Occipital lobe (tissue), 3 donors: ENCODE measurements around the gene RNF2. TPM values are rescaled to one million over a fixed set of nuclear protein-coding genes. Genes with fewer than 3 reads are reported as not detected.

ENCODE experiments used
- DNase-seq: peaks from one replicate; lab custom pipeline; 2025; lab: John Stamatoyannopoulos, UW
- small RNA-seq: library from RNA; depleted of rRNA; stranded (forward); fragments of <200 nt; gene quantifications from one replicate; pipeline ENCODE3, GENCODE V24; 2014
- total RNA-seq: library from RNA; depleted of rRNA; stranded (reverse); fragments of >200 nt; gene quantifications from one replicate; pipeline ENCODE4 v1.2.3, GENCODE V29; 2014

The RNF2 gene
- total RNA-seq, 1 donor from 2014 or later: 143 TPM

DNA sequence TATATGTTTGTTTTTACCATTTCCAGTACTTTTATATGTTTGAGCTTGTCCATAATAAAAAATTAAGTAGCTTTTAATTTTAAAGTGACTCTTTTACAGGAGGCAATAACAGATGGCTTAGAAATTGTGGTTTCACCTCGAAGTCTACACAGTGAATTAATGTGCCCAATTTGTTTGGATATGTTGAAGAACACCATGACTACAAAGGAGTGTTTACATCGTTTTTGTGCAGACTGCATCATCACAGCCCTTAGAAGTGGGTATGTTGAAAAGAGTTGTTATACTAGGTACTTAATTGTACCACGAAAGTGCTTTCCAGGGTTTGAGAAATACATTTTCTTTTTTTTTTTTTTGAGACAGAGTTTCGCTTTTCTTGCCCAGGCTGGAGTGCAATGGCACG lies 46.1 kb downstream of the RNF2 start:
- no peak for DNase-seq

GRCh38 chr1:185094761-185095160 lies 49.4 kb downstream of the RNF2 start:
- DNase-seq: no peak

- DNase-seq: no peak
Measured at GRCh38 chr1:185096531-185096930, 51.2 kb downstream of the RNF2 start.

DNA sequence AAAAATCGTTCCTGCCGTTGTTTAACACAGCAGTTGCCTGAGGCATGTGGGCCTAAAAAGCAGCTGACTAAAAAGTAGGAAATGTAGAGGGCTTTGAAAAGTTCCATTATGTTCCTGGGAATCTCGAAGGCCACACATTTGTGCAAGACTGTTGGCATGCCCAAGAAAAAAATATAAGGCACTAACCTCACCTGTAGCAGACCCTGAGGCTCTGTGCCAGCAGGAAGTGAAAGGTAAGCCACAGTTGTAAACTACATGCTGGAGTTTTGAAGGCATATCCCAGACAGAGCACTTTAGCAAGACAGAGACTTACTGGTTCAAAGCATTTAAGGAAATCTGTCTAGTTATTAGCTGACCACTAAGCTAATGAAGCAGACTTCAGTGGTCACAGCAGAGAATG lies 58.7 kb downstream of the RNF2 start:
- DNase-seq: no peak

DNA sequence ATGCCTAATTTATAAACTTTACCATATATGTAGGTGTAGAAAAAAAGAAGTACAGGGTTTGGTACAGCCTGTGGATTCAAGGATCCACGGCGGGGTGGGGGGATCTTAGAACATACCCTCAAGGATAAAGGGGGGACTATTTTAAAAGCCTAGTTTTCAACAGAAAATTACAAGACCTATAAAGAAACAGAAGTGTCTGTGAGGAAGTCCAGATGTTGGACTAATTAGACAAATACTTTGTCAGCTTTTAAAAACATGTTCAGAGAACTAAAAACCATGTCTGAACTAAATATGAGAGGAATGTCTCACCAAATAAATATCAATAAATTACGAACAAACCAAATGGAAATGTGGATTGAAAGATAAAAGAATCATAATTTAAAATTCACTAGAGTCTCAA lies 59.8 kb downstream of the RNF2 start:
- DNase-seq: no peak

GRCh38 chr1:185108321-185108720 lies 63.0 kb downstream of the RNF2 start:
- DNase-seq: no peak

GRCh38 chr1:185110145-185110544 lies 64.8 kb downstream of the RNF2 start:
- no peak for DNase-seq

- no peak for DNase-seq
Measured at GRCh38 chr1:185111873-185112272, 66.5 kb downstream of the RNF2 start.

DNA sequence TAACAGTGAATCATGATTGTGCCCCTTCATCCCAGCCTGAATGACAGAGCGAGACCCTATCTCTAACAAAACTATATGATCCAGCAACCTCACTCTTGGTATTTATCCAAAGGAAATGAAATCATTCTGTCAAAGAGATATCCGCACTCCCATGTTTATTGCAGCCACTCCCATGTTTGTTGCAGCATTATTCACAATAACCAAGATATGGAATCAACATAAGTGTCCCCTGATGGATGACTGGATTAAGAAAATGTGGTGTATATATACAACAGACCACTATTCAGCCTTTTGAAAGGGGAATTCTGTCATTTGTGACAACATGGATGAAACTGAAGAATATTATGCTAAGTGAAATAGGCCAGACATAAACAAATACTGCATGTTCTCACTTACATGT lies 67.0 kb downstream of the RNF2 start:
- no peak for DNase-seq

- DNase-seq: no peak
Measured at GRCh38 chr1:185129708-185130107, 84.3 kb downstream of the RNF2 start.

GRCh38 chr1:185132534-185132933 lies 87.2 kb downstream of the RNF2 start:
- no peak for DNase-seq

DNA sequence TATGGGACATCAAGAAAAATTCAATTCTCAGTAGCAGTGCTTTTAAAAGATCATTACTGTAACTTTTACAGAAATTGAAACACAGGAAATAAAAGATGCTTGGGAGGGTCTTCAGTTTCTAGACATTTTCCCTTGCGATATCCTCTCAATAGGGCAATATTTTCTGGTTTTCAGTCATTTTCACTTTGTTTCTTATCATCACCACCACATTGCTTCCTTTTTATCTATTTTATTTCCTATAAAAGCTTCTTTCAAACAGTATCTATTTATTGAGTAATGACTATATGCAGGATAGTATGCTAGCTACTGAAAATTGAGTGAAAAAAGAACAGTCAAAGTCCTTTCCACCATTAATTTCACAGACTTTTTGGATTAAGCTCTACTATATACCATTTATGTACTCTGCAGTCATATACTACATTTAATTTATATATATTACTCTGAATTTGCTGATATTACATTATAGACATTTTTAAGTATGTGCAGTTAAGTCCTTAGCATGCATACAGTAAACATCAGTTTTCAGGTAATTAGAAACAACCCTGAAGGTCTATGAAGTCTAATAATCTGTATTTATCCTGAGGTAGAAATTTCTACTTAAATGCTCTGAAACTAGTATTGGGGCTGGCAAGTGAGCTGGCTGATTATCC lies 92.7 kb downstream of the RNF2 start:
- no peak for DNase-seq

GRCh38 chr1:185139246-185139645 lies 93.9 kb downstream of the RNF2 start:
- no peak for DNase-seq

GRCh38 chr1:185144233-185144632 lies 98.9 kb downstream of the RNF2 start:
- no peak for DNase-seq

DNA sequence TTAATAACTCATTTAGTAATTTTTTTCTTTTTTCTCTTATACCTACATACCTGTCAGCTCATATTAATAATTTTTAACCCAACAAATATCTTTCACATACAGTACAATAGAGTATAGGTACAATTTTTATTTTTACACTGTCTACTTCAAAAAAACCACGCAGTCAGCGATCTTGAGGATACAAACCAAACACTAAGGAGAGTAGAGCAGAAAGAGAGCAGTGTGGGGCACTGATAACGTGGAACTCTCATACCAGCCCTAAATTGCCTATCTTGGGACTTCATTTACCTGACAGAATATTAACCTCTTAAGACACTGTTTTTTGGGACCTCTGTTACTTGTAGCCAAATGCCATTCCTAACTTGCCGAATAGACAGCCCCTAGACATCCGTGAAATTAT lies 105.9 kb downstream of the RNF2 start:
- DNase-seq: no peak

Small RNAs within 50 kb of the gene (small RNA-seq; reads per million reads assigned to genes)
- gene RNA5SP72: not detected

Other genes starting within 250 kb of the RNF2 start
- gene NIBAN1, start 71.0 kb upstream of the RNF2 start, total RNA-seq: 2.8 TPM
- 20.6 TPM for gene TRMT1L, start 111.4 kb downstream of the RNF2 start, total RNA-seq
- gene SWT1, start 111.6 kb downstream of the RNF2 start, total RNA-seq: 61.3 TPM